HEK293 (cell line): ENCODE results near the gene PALB2.

ENCODE experiments used
- GLIS2 ChIP-seq: fragments of 450-650 bp; formaldehyde crosslinking; IDR thresholded peaks from 2 replicates; pipeline ENCODE4 v1.5.1; 2016; ENCODE audit warnings: missing biosample characterization, missing genetic modification characterization
- KLF1 ChIP-seq: fragments of 450-650 bp; formaldehyde crosslinking; IDR thresholded peaks from 2 replicates; pipeline ENCODE4 v1.5.1; 2016; ENCODE audit warnings: missing biosample characterization, missing genetic modification characterization
- KLF7 ChIP-seq: fragments of 450-650 bp; formaldehyde crosslinking; IDR thresholded peaks from 2 replicates; pipeline ENCODE4 v1.5.1; 2016; ENCODE audit warnings: missing biosample characterization, missing genetic modification characterization, borderline replicate concordance
- PATZ1 ChIP-seq: fragments of 450-650 bp; formaldehyde crosslinking; IDR thresholded peaks from 2 replicates; pipeline ENCODE4 v1.5.1; 2016; ENCODE audit warnings: missing biosample characterization, missing genetic modification characterization
- PRDM6 ChIP-seq: fragments of 450-650 bp; formaldehyde crosslinking; IDR thresholded peaks from 2 replicates; pipeline ENCODE4 v1.5.1; 2017; ENCODE audit warnings: missing biosample characterization, missing genetic modification characterization
- REPIN1 ChIP-seq: fragments of 450-650 bp; formaldehyde crosslinking; IDR thresholded peaks from 2 replicates; pipeline ENCODE4 v1.5.1; 2017; ENCODE audit warnings: missing biosample characterization, missing genetic modification characterization, low read depth
- SP7 ChIP-seq: fragments of 450-650 bp; formaldehyde crosslinking; IDR thresholded peaks from 2 replicates; pipeline ENCODE4 v1.5.1; 2016; ENCODE audit warnings: missing biosample characterization, missing genetic modification characterization
- ZFP69B ChIP-seq: fragments of 450-650 bp; formaldehyde crosslinking; IDR thresholded peaks from 2 replicates; pipeline ENCODE4 v1.5.1; 2016; ENCODE audit warnings: missing biosample characterization, missing genetic modification characterization
- ZNF169 ChIP-seq: fragments of 450-650 bp; formaldehyde crosslinking; IDR thresholded peaks from 2 replicates; pipeline ENCODE4 v1.5.1; 2016; ENCODE audit warnings: missing biosample characterization, missing genetic modification characterization
- ZNF174 ChIP-seq: fragments of 450-650 bp; formaldehyde crosslinking; IDR thresholded peaks from 2 replicates; pipeline ENCODE4 v1.5.0; 2017; ENCODE audit warnings: missing biosample characterization, mild to moderate bottlenecking, missing genetic modification characterization
- ZNF302 ChIP-seq: fragments of 450-650 bp; formaldehyde crosslinking; IDR thresholded peaks from 2 replicates; pipeline ENCODE4 v1.5.1; 2016; ENCODE audit warnings: missing biosample characterization, missing genetic modification characterization, low read depth
- ZNF354C ChIP-seq: fragments of 450-650 bp; formaldehyde crosslinking; IDR thresholded peaks from 2 replicates; pipeline ENCODE4 v1.5.1; 2016; ENCODE audit warnings: missing biosample characterization, missing genetic modification characterization, low read depth, borderline replicate concordance
- ZNF513 ChIP-seq: fragments of 450-650 bp; IDR thresholded peaks from 2 replicates; pipeline ENCODE4 v1.5.1; 2018; ENCODE audit warnings: missing biosample characterization, missing genetic modification characterization
- ZNF561 ChIP-seq: fragments of 450-650 bp; IDR thresholded peaks from 2 replicates; pipeline ENCODE4 v1.5.1; 2018; ENCODE audit warnings: missing biosample characterization, missing genetic modification characterization, borderline replicate concordance
- ZNF571 ChIP-seq: fragments of 450-650 bp; formaldehyde crosslinking; IDR thresholded peaks from 2 replicates; pipeline ENCODE4 v1.5.0; 2017; ENCODE audit warnings: missing biosample characterization, missing genetic modification characterization
- ZNF664 ChIP-seq: fragments of 450-650 bp; formaldehyde crosslinking; IDR thresholded peaks from 2 replicates; pipeline ENCODE4 v1.5.1; 2016; ENCODE audit warnings: missing biosample characterization, missing genetic modification characterization
- ZNF670 ChIP-seq: fragments of 450-650 bp; formaldehyde crosslinking; IDR thresholded peaks from 2 replicates; pipeline ENCODE4 v1.5.1; 2016; ENCODE audit warnings: missing biosample characterization, missing genetic modification characterization, low read depth
- ZNF843 ChIP-seq: fragments of 450-650 bp; formaldehyde crosslinking; IDR thresholded peaks from 2 replicates; pipeline ENCODE4 v1.5.1; 2016; ENCODE audit warnings: missing biosample characterization, missing genetic modification characterization
- ZXDB ChIP-seq: fragments of 450-650 bp; formaldehyde crosslinking; IDR thresholded peaks from 2 replicates; pipeline ENCODE4 v1.5.1; 2016; ENCODE audit warnings: missing biosample characterization, missing genetic modification characterization
- TF ChIP-seq, protein P1 (sequence below): sonication (generic); formaldehyde crosslinking; IDR thresholded peaks from 2 replicates; pipeline ENCODE4 v1.8.1; 2022; ENCODE audit warnings: mild to moderate bottlenecking, moderate library complexity, missing genetic modification reagents
- TF ChIP-seq, protein P2 (sequence below): fragments of 450-650 bp; formaldehyde crosslinking; IDR thresholded peaks from 2 replicates; pipeline ENCODE4 v1.5.1; 2017; ENCODE audit warnings: missing biosample characterization, missing genetic modification characterization
- TF ChIP-seq, protein P3 (sequence below): fragments of 450-650 bp; formaldehyde crosslinking; IDR thresholded peaks from 2 replicates; pipeline ENCODE4 v1.5.1; 2016; ENCODE audit warnings: missing biosample characterization, missing genetic modification characterization, low read depth
- TF ChIP-seq, protein P4 (sequence below): fragments of 450-650 bp; formaldehyde crosslinking; IDR thresholded peaks from 2 replicates; pipeline ENCODE4 v1.5.1; 2016; ENCODE audit warnings: missing biosample characterization, missing genetic modification characterization

The PALB2 gene

GRCh38 chr16:23640931-23641765 is at the start of gene PALB2, which contains the start of gene DCTN5 (continued):
- TF ChIP-seq, protein P1, sequence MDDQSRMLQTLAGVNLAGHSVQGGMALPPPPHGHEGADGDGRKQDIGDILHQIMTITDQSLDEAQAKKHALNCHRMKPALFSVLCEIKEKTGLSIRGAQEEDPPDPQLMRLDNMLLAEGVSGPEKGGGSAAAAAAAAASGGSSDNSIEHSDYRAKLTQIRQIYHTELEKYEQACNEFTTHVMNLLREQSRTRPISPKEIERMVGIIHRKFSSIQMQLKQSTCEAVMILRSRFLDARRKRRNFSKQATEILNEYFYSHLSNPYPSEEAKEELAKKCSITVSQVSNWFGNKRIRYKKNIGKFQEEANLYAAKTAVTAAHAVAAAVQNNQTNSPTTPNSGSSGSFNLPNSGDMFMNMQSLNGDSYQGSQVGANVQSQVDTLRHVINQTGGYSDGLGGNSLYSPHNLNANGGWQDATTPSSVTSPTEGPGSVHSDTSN (CRISPR knock-in tag): no peak; the same call in 1 of the 2 replicates
- TF ChIP-seq KLF1 (tag by site-specific recombination) (no peak), ZNF174 (no peak), ZNF843 (tag by site-specific recombination) (0 out of 2 replicates have a peak, but pooled peaks have one; percentile 2), KLF7 (tag by site-specific recombination) (no peak), ZFP69B (tag by site-specific recombination) (no peak; the same call in 1 of the 2 replicates), ZNF513 (tag by site-specific recombination) (no peak), ZNF664 (tag by site-specific recombination) (0 out of 2 replicates have a peak, but pooled peaks have one; percentile 10), PRDM6 (tag by site-specific recombination) (no peak), ZNF354C (tag by site-specific recombination) (no peak), ZNF670 (tag by site-specific recombination) (no peak), GLIS2 (peak; percentile 56), ZNF302 (no peak), ZNF561 (tag by site-specific recombination) (peak; percentile 83), ZNF169 (tag by site-specific recombination) (no peak), ZXDB (tag by site-specific recombination) (peak; percentile 84), PATZ1 (tag by site-specific recombination) (peak; percentile 64; the same call in 1 of the 2 replicates), SP7 (tag by site-specific recombination) (peak; percentile 67), REPIN1 (tag by site-specific recombination) (no peak), ZNF571 (tag by site-specific recombination) (no peak)
- TF ChIP-seq, protein P2, sequence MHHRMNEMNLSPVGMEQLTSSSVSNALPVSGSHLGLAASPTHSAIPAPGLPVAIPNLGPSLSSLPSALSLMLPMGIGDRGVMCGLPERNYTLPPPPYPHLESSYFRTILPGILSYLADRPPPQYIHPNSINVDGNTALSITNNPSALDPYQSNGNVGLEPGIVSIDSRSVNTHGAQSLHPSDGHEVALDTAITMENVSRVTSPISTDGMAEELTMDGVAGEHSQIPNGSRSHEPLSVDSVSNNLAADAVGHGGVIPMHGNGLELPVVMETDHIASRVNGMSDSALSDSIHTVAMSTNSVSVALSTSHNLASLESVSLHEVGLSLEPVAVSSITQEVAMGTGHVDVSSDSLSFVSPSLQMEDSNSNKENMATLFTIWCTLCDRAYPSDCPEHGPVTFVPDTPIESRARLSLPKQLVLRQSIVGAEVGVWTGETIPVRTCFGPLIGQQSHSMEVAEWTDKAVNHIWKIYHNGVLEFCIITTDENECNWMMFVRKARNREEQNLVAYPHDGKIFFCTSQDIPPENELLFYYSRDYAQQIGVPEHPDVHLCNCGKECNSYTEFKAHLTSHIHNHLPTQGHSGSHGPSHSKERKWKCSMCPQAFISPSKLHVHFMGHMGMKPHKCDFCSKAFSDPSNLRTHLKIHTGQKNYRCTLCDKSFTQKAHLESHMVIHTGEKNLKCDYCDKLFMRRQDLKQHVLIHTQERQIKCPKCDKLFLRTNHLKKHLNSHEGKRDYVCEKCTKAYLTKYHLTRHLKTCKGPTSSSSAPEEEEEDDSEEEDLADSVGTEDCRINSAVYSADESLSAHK: 0 out of 2 replicates have a peak, but pooled peaks have one; percentile 0
- TF ChIP-seq, protein P3, sequence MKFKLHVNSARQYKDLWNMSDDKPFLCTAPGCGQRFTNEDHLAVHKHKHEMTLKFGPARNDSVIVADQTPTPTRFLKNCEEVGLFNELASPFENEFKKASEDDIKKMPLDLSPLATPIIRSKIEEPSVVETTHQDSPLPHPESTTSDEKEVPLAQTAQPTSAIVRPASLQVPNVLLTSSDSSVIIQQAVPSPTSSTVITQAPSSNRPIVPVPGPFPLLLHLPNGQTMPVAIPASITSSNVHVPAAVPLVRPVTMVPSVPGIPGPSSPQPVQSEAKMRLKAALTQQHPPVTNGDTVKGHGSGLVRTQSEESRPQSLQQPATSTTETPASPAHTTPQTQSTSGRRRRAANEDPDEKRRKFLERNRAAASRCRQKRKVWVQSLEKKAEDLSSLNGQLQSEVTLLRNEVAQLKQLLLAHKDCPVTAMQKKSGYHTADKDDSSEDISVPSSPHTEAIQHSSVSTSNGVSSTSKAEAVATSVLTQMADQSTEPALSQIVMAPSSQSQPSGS (tag by site-specific recombination): no peak
- TF ChIP-seq, protein P4, sequence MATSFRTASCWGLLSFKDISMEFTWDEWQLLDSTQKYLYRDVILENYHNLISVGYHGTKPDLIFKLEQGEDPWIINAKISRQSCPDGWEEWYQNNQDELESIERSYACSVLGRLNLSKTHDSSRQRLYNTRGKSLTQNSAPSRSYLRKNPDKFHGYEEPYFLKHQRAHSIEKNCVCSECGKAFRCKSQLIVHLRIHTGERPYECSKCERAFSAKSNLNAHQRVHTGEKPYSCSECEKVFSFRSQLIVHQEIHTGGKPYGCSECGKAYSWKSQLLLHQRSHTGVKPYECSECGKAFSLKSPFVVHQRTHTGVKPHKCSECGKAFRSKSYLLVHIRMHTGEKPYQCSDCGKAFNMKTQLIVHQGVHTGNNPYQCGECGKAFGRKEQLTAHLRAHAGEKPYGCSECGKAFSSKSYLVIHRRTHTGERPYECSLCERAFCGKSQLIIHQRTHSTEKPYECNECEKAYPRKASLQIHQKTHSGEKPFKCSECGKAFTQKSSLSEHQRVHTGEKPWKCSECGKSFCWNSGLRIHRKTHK (tag by site-specific recombination): no peak
